ENCODE data around the gene NELFA. TPM values are rescaled to one million over a fixed set of nuclear protein-coding genes. Genes with fewer than 3 reads are reported as not detected.
A peak's percentile ranks its signal among the peaks of the same experiment; 100 is the strongest.

The NELFA gene
- total and polyA plus RNA-seq, 2 of the 13 experiments (the other 11 are each of a cell fraction or from before 2014, with no cell fraction given): 13.3 to 18.5 TPM

GRCh38 chr4:2006956-2007653, 1.7 kb downstream of the NELFA start:
- peak overlapping the region; percentile 95 for H3K4me2 ChIP-seq (ENCODE audit: low read depth, low read length)
- TF ChIP-seq TOE1 (CRISPR knock-in tag; IDR thresholded peaks at IDR 0.05): no peak
- TF ChIP-seq ZNF639 (CRISPR knock-in tag; conservative IDR thresholded peaks at IDR 0.05): no peak
- no peak for TF ChIP-seq GATAD2A (CRISPR knock-in tag; IDR thresholded peaks at IDR 0.05)
- no peak for TF ChIP-seq PLSCR1 (CRISPR knock-in tag; IDR thresholded peaks at IDR 0.05; ENCODE audit: borderline replicate concordance)
- peak; percentile 83 to 88 for TF ChIP-seq NR2F1 (CRISPR knock-in tag; IDR thresholded peaks at IDR 0.05)
- no peak for TF ChIP-seq AGO1 (IDR thresholded peaks at IDR 0.05; ENCODE audit: low read depth, low read length, poor library complexity, severe bottlenecking)
- TF ChIP-seq ELK4 (CRISPR knock-in tag; IDR thresholded peaks at IDR 0.05; ENCODE audit: borderline replicate concordance): no peak
- TF ChIP-seq SP1 (IDR thresholded peaks at IDR 0.05): no peak
- TF ChIP-seq SP1 (CRISPR knock-in tag; IDR thresholded peaks at IDR 0.05): no peak
- TF ChIP-seq DZIP1 (CRISPR knock-in tag; IDR thresholded peaks at IDR 0.05): no peak
- TF ChIP-seq ZBTB46 (CRISPR knock-in tag; IDR thresholded peaks at IDR 0.05; ENCODE audit: borderline replicate concordance): no peak
- TF ChIP-seq RXRA (CRISPR knock-in tag; IDR thresholded peaks at IDR 0.05): peak; percentile 58; the same call in 1 of the 2 replicates
- TF ChIP-seq SKIL (CRISPR knock-in tag; IDR thresholded peaks at IDR 0.05; ENCODE audit: borderline replicate concordance): no peak

More at GRCh38 chr4:2006956-2007653, 1.7 kb downstream of the NELFA start:
- Histone ChIP-seq H3K27me3 (ENCODE audit: control insufficient read depth in 1 of 2, insufficient read depth in 2 of 2, low read length in 2 of 2) (no peaks in the 10 kb centered on the region; a peak in 1 of 5 replicates), H3K36me3 (replicated peaks in 1 of 2; ENCODE audit: control insufficient read depth in 1 of 2, insufficient read depth in 2 of 2, low read length in 2 of 2) (peaks cover 1 to 24% of the 10 kb centered on the region in 2 experiments; a peak in 3 of 5 replicates), H3K27ac (ENCODE audit: extremely low read length, insufficient read depth, low read length) (peak overlapping the region; percentile 15), H3K4me3 (replicated peaks in 1 of 3; ENCODE audit: insufficient read depth in 1 of 3, low read depth in 2 of 3, low read length in 3 of 3) (peak overlapping the region; percentile 80 to 100 (median 99); a peak in 5 of 6 replicates), H3K9me3 (ENCODE audit: low read length) (no peaks in the 10 kb centered on the region), H2AFZ (ENCODE audit: low read length) (no peak overlapping the region), H3K79me2 (ENCODE audit: insufficient read depth, low read length) (peaks cover 60% of the 10 kb centered on the region), H3K9ac (ENCODE audit: insufficient read depth, low read depth, low read length) (peak overlapping the region; percentile 99), H4K20me1 (ENCODE audit: insufficient read depth, low read length) (peaks cover 13% of the 10 kb centered on the region), H3K4me1 (ENCODE audit: insufficient read depth, low read length) (peaks cover 26% of the 10 kb centered on the region)
- no peak for ATAC-seq
- POLR2A ChIA-PET: no interaction called here
- intact Hi-C loops (cut with micrococcal nuclease; ENCODE audit: unreplicated experiment): loop anchor here (5.0 kb wide), 1 partner anchor 440 kb away; no protein-coding TSS in a partner anchor
- CTCF ChIA-PET (ENCODE audit: low intra/inter-chr PET ratio, low total read pairs): no interaction called here
- peak; percentile 29 for DNase-seq (ENCODE audit: low spot score)
- 58% methylated on average over 15 of the region's 15 CpGs for WGBS (ENCODE audit: low lambda C conversion rate)
- FAIRE-seq: no peak
- in situ Hi-C loops (cut with HindIII; ENCODE audit: extremely low pct_ligation_motif_present, low pct_unique_long_range_greater_than_20kb): loop anchor here (25.0 kb wide), 1 partner anchor 180 kb away; no protein-coding TSS in a partner anchor
- TSS peak; percentile 63 for BruUV-seq (replicated peaks)
